CD8-positive, alpha-beta memory T cell (primary cell): ENCODE results near the gene SKAP1. TPM values are rescaled to one million over a fixed set of nuclear protein-coding genes. Genes with fewer than 3 reads are reported as not detected.

ENCODE experiments used
- CTCF ChIA-PET: fragments of 350-600 bp; sonication (Branson Sonifier 250); formaldehyde crosslinking; loops from one replicate; lab custom pipeline; 2021; ENCODE audit warnings: antibody characterized with exemption; lab: Charles Lee
- POLR2A ChIA-PET: fragments of 350-600 bp; sonication (Branson Sonifier 250); formaldehyde crosslinking; loops from one replicate; lab custom pipeline; 2021; ENCODE audit warnings: antibody characterized with exemption; lab: Charles Lee
- DNase-seq, 5 donors: peaks; one replicate each; pipeline versions ENCODE4 v3.0.0 to v3.0.0-alpha.2; 2020 to 2022; ENCODE audit warnings: mixed read lengths in 1 of 5
- H3K27ac ChIP-seq: one replicate; pipeline ENCODE4 v1.7.0; 2013; ENCODE audit warnings: low read depth, mild to moderate bottlenecking, low read length, moderate library complexity
- H3K27me3 ChIP-seq: 2 replicates; pipeline ENCODE4 v1.7.0; 2013; ENCODE audit warnings: low read length, mild to moderate bottlenecking; ENCODE audit not compliant: insufficient read depth, poor library complexity, severe bottlenecking
- H3K36me3 ChIP-seq: 2 replicates; pipeline ENCODE4 v1.7.0; 2013; ENCODE audit warnings: mild to moderate bottlenecking, low read length, moderate library complexity; ENCODE audit not compliant: insufficient read depth
- H3K4me1 ChIP-seq: 2 replicates; pipeline ENCODE4 v1.7.0; 2013; ENCODE audit warnings: mild to moderate bottlenecking, low read length, moderate library complexity; ENCODE audit not compliant: insufficient read depth
- H3K4me3 ChIP-seq: 2 replicates; pipeline ENCODE4 v1.7.0; 2013; ENCODE audit warnings: mild to moderate bottlenecking, low read length
- H3K9me3 ChIP-seq: 2 replicates; pipeline ENCODE4 v1.7.0; 2013; ENCODE audit warnings: mild to moderate bottlenecking, low read length
- H3K27ac Mint-ChIP-seq, 8 donors: one replicate each; pipeline ENCODE4 v1.8.0; 2020 to 2021; ENCODE audit warnings: mixed read lengths in 8 of 8, mild to moderate bottlenecking in 6 of 8, inconsistent platforms in 3 of 8, moderate library complexity in 3 of 8
- H3K27me3 Mint-ChIP-seq, 2 donors: one replicate each; pipeline ENCODE4 v1.8.0; 2020 to 2021; ENCODE audit warnings: mixed read lengths in 2 of 2, mild to moderate bottlenecking in 1 of 2, moderate library complexity in 1 of 2
- H3K36me3 Mint-ChIP-seq, 3 donors: one replicate each; pipeline ENCODE4 v1.8.0; 2020 to 2021; ENCODE audit warnings: mixed read lengths in 3 of 3, inconsistent platforms in 1 of 3, mild to moderate bottlenecking in 1 of 3
- H3K4me1 Mint-ChIP-seq, 3 donors: one replicate each; pipeline ENCODE4 v1.8.0; 2020 to 2021; ENCODE audit warnings: mixed read lengths in 3 of 3, inconsistent platforms in 1 of 3, mild to moderate bottlenecking in 1 of 3
- H3K4me3 Mint-ChIP-seq, 7 donors: one replicate each; pipeline ENCODE4 v1.8.0; 2020 to 2021; ENCODE audit warnings: mixed read lengths in 7 of 7, mild to moderate bottlenecking in 6 of 7, moderate library complexity in 4 of 7, inconsistent platforms in 2 of 7
- H3K9me3 Mint-ChIP-seq, 5 donors: one replicate each; pipeline ENCODE4 v1.8.0; 2020 to 2022; ENCODE audit warnings: mixed read lengths in 5 of 5, mild to moderate bottlenecking in 3 of 5, moderate library complexity in 2 of 5, inconsistent platforms in 1 of 5
- polyA plus RNA-seq: library from polyadenylated mRNA; unstranded; fragments of 300-500 nt; fragmentation: Illumina TruSeq; gene quantifications from one replicate; pipeline ENCODE4 v1.2.3, GENCODE V29; 2021
- total RNA-seq, 2 experiments: library from RNA; stranded (reverse); gene quantifications; one replicate each; pipeline ENCODE4 v1.2.3, GENCODE V29; 2021

Gene SKAP1
- total and polyA plus RNA-seq, 3 experiments from 2014 or later: 50.5 to 264 (median 56.0) TPM

- H3K9me3 Mint-ChIP-seq: no peaks in the 10 kb centered on the region
- no peak overlapping the region for H3K27ac ChIP-seq
- H3K36me3 Mint-ChIP-seq: peaks cover 0 to 30% (median 7%) of the 10 kb centered on the region in 3 donors
- H3K4me1 Mint-ChIP-seq: peaks cover 35 to 54% (median 52%) of the 10 kb centered on the region in 3 donors
- no peaks in the 10 kb centered on the region for H3K36me3 ChIP-seq
- H3K27me3 ChIP-seq: no peaks in the 10 kb centered on the region
- no peak overlapping the region for H3K4me3 ChIP-seq
- ChIA-PET CTCF (no interaction called here), POLR2A (no interaction called here)
- no peak overlapping the region for H3K4me3 Mint-ChIP-seq
- H3K27me3 Mint-ChIP-seq: no peaks in the 10 kb centered on the region
- no peaks in the 10 kb centered on the region for H3K9me3 ChIP-seq
- no peaks in the 10 kb centered on the region for H3K4me1 ChIP-seq
- no peak overlapping the region for H3K27ac Mint-ChIP-seq
- DNase-seq: no peak
Observed at GRCh38 chr17:48314716-48315115, 115.3 kb downstream of the SKAP1 start.

- H3K9me3 Mint-ChIP-seq: no peaks in the 10 kb centered on the region
- Histone ChIP-seq H3K9me3 (no peaks in the 10 kb centered on the region), H3K36me3 (no peaks in the 10 kb centered on the region), H3K4me3 (no peak overlapping the region), H3K27ac (no peak overlapping the region), H3K4me1 (no peaks in the 10 kb centered on the region), H3K27me3 (no peaks in the 10 kb centered on the region)
- ChIA-PET POLR2A (no interaction called here), CTCF (no interaction called here)
- H3K36me3 Mint-ChIP-seq: peaks cover 0 to 24% (median 5%) of the 10 kb centered on the region in 3 donors
- H3K27me3 Mint-ChIP-seq: no peaks in the 10 kb centered on the region
- H3K27ac Mint-ChIP-seq: peak overlapping the region in 2 of 8 donors; percentile 40 to 61
- DNase-seq: no peak
- H3K4me1 Mint-ChIP-seq: peaks cover 32 to 55% (median 46%) of the 10 kb centered on the region in 3 donors
- H3K4me3 Mint-ChIP-seq: peak overlapping the region in 1 of 7 donors; percentile 24
Observed at GRCh38 chr17:48313096-48313755, 116.8 kb downstream of the SKAP1 start.

GRCh38 chr17:48311324-48311723 lies 118.7 kb downstream of the SKAP1 start:
- Histone ChIP-seq H3K4me3 (no peak overlapping the region), H3K27me3 (no peaks in the 10 kb centered on the region), H3K9me3 (no peaks in the 10 kb centered on the region), H3K4me1 (no peaks in the 10 kb centered on the region), H3K27ac (no peak overlapping the region), H3K36me3 (no peaks in the 10 kb centered on the region)
- ChIA-PET POLR2A (no interaction called here), CTCF (no interaction called here)
- H3K4me3 Mint-ChIP-seq: no peak overlapping the region
- H3K27me3 Mint-ChIP-seq: no peaks in the 10 kb centered on the region
- H3K4me1 Mint-ChIP-seq: peaks cover 27 to 54% (median 39%) of the 10 kb centered on the region in 3 donors
- no peaks in the 10 kb centered on the region for H3K9me3 Mint-ChIP-seq
- H3K27ac Mint-ChIP-seq: no peak overlapping the region
- peaks cover 0 to 17% (median 3%) of the 10 kb centered on the region in 3 donors for H3K36me3 Mint-ChIP-seq
- no peak for DNase-seq

- peaks cover 22 to 53% (median 39%) of the 10 kb centered on the region in 3 donors for H3K4me1 Mint-ChIP-seq
- H3K36me3 Mint-ChIP-seq: peaks cover 0 to 16% (median 3%) of the 10 kb centered on the region in 3 donors
- no peak overlapping the region for H3K4me3 ChIP-seq
- no peak overlapping the region for H3K27ac ChIP-seq
- CTCF ChIA-PET: no interaction called here
- no peaks in the 10 kb centered on the region for H3K4me1 ChIP-seq
- H3K9me3 ChIP-seq: no peaks in the 10 kb centered on the region
- POLR2A ChIA-PET: no interaction called here
- no peak overlapping the region for H3K4me3 Mint-ChIP-seq
- H3K27me3 ChIP-seq: no peaks in the 10 kb centered on the region
- no peak overlapping the region for H3K27ac Mint-ChIP-seq
- H3K27me3 Mint-ChIP-seq: no peaks in the 10 kb centered on the region
- no peaks in the 10 kb centered on the region for H3K36me3 ChIP-seq
- H3K9me3 Mint-ChIP-seq: no peaks in the 10 kb centered on the region
- no peak for DNase-seq
Observed at GRCh38 chr17:48310748-48311213, 119.2 kb downstream of the SKAP1 start.

- Mint-ChIP-seq H3K27me3 (no peaks in the 10 kb centered on the region), H3K4me3 (no peak overlapping the region), H3K36me3 (peaks cover 0 to 19% (median 3%) of the 10 kb centered on the region in 3 donors), H3K9me3 (no peaks in the 10 kb centered on the region), H3K4me1 (peaks cover 21 to 62% (median 47%) of the 10 kb centered on the region in 3 donors), H3K27ac (no peak overlapping the region)
- DNase-seq: no peak
- ChIA-PET POLR2A (no interaction called here), CTCF (interaction anchor here (0.8 to 2.2 kb wide), 17 partner anchors 10 to 304 kb away, joined by 3 to 13 read pairs (median 4); partner anchors contain the start of gene HOXB5)
- Histone ChIP-seq H3K27ac (no peak overlapping the region), H3K4me1 (no peaks in the 10 kb centered on the region), H3K9me3 (no peaks in the 10 kb centered on the region), H3K36me3 (no peaks in the 10 kb centered on the region), H3K4me3 (no peak overlapping the region), H3K27me3 (no peaks in the 10 kb centered on the region)
Observed at GRCh38 chr17:48308581-48308980, 121.4 kb downstream of the SKAP1 start.

GRCh38 chr17:48307814-48308411 lies 122.1 kb downstream of the SKAP1 start:
- Mint-ChIP-seq H3K4me1 (peaks cover 15 to 55% (median 44%) of the 10 kb centered on the region in 3 donors), H3K36me3 (peaks cover 0 to 19% (median 0%) of the 10 kb centered on the region in 3 donors), H3K4me3 (no peak overlapping the region), H3K27me3 (no peaks in the 10 kb centered on the region), H3K27ac (peak overlapping the region in 5 of 8 donors; percentile 0 to 22 (median 6)), H3K9me3 (no peaks in the 10 kb centered on the region)
- no peaks in the 10 kb centered on the region for H3K9me3 ChIP-seq
- peak; percentile 18 to 64 (median 29) for DNase-seq
- H3K4me3 ChIP-seq: no peak overlapping the region
- no peak overlapping the region for H3K27ac ChIP-seq
- H3K4me1 ChIP-seq: no peaks in the 10 kb centered on the region
- H3K27me3 ChIP-seq: no peaks in the 10 kb centered on the region
- H3K36me3 ChIP-seq: no peaks in the 10 kb centered on the region
- ChIA-PET CTCF (interaction anchor here (0.8 to 2.2 kb wide), 17 partner anchors 10 to 305 kb away, joined by 3 to 13 read pairs (median 4); partner anchors contain the start of gene HOXB5), POLR2A (no interaction called here)

- H3K9me3 Mint-ChIP-seq: no peaks in the 10 kb centered on the region
- no peak overlapping the region for H3K27ac ChIP-seq
- H3K27me3 Mint-ChIP-seq: no peaks in the 10 kb centered on the region
- peak overlapping the region in 4 of 8 donors; percentile 1 to 53 (median 35) for H3K27ac Mint-ChIP-seq
- no peaks in the 10 kb centered on the region for H3K27me3 ChIP-seq
- CTCF ChIA-PET: interaction anchor here (1.1 to 2.2 kb wide), 11 partner anchors 10 to 306 kb away, joined by 3 to 8 read pairs (median 4); no protein-coding TSS in a partner anchor
- H3K4me1 ChIP-seq: peaks cover 4% of the 10 kb centered on the region
- H3K36me3 ChIP-seq: no peaks in the 10 kb centered on the region
- no peak for DNase-seq
- peaks cover 0 to 19% (median 0%) of the 10 kb centered on the region in 3 donors for H3K36me3 Mint-ChIP-seq
- no peaks in the 10 kb centered on the region for H3K9me3 ChIP-seq
- POLR2A ChIA-PET: no interaction called here
- H3K4me3 ChIP-seq: no peak overlapping the region
- no peak overlapping the region for H3K4me3 Mint-ChIP-seq
- peaks cover 15 to 53% (median 42%) of the 10 kb centered on the region in 3 donors for H3K4me1 Mint-ChIP-seq
Observed at GRCh38 chr17:48307255-48307654, 122.8 kb downstream of the SKAP1 start.

GRCh38 chr17:48301002-48301401 lies 129.0 kb downstream of the SKAP1 start:
- H3K27me3 ChIP-seq: no peaks in the 10 kb centered on the region
- Mint-ChIP-seq H3K4me1 (peaks cover 42 to 72% (median 67%) of the 10 kb centered on the region in 3 donors), H3K27ac (peak overlapping the region in 7 of 8 donors; percentile 9 to 90 (median 44)), H3K4me3 (no peak overlapping the region), H3K36me3 (peaks cover 0 to 7% (median 6%) of the 10 kb centered on the region in 3 donors), H3K9me3 (no peaks in the 10 kb centered on the region), H3K27me3 (no peaks in the 10 kb centered on the region)
- H3K9me3 ChIP-seq: no peaks in the 10 kb centered on the region
- no peak overlapping the region for H3K27ac ChIP-seq
- H3K4me1 ChIP-seq: peaks cover 21% of the 10 kb centered on the region
- POLR2A ChIA-PET: no interaction called here
- no peaks in the 10 kb centered on the region for H3K36me3 ChIP-seq
- CTCF ChIA-PET: no interaction called here
- DNase-seq: no peak
- H3K4me3 ChIP-seq: no peak overlapping the region
